D341Med (cell line): ENCODE data around the gene NAALADL2.
A peak's percentile ranks its signal among the peaks of the same experiment; 100 is the strongest.

ENCODE experiments used
- DNase-seq: peaks from one replicate; pipeline ENCODE4 v3.0.0; 2012; ENCODE audit warnings: low spot score

The NAALADL2 gene

GRCh38 chr3:174973465-174973864 is 114.3 kb downstream of the NAALADL2 start:
- no peak for DNase-seq

- DNase-seq = no peak
Observed at GRCh38 chr3:174986685-174987084, 127.6 kb downstream of the NAALADL2 start.

GRCh38 chr3:175001091-175001490 is 142.0 kb downstream of the NAALADL2 start:
- no peak for DNase-seq

GRCh38 chr3:175002732-175003143 is 143.6 kb downstream of the NAALADL2 start:
- DNase-seq = no peak

GRCh38 chr3:175003590-175003989 is 144.5 kb downstream of the NAALADL2 start:
- DNase-seq = no peak

- no peak for DNase-seq
Observed at GRCh38 chr3:175005193-175005592, 146.1 kb downstream of the NAALADL2 start.

GRCh38 chr3:175005881-175006280 is 146.7 kb downstream of the NAALADL2 start:
- no peak for DNase-seq

GRCh38 chr3:175007306-175007705 is 148.2 kb downstream of the NAALADL2 start:
- no peak for DNase-seq

- DNase-seq = no peak
Observed at GRCh38 chr3:175009295-175009694, 150.2 kb downstream of the NAALADL2 start.

- no peak for DNase-seq
Observed at GRCh38 chr3:175015056-175015635, 156.0 kb downstream of the NAALADL2 start.

GRCh38 chr3:175018946-175019727 is 160.0 kb downstream of the NAALADL2 start:
- no peak for DNase-seq

- DNase-seq = no peak
Observed at GRCh38 chr3:175020101-175020500, 161.0 kb downstream of the NAALADL2 start.

- no peak for DNase-seq
Observed at GRCh38 chr3:175029828-175030227, 170.7 kb downstream of the NAALADL2 start.

- no peak for DNase-seq
Observed at GRCh38 chr3:175039875-175040274, 180.7 kb downstream of the NAALADL2 start.

- DNase-seq = no peak
Observed at GRCh38 chr3:175041369-175041768, 182.2 kb downstream of the NAALADL2 start.

- no peak for DNase-seq
Observed at GRCh38 chr3:175046601-175047000, 187.5 kb downstream of the NAALADL2 start.

GRCh38 chr3:175047786-175048185 is 188.7 kb downstream of the NAALADL2 start:
- DNase-seq = no peak

GRCh38 chr3:175057401-175057800 is 198.3 kb downstream of the NAALADL2 start:
- peak; percentile 49 for DNase-seq

GRCh38 chr3:175059788-175060187 is 200.7 kb downstream of the NAALADL2 start:
- no peak for DNase-seq

GRCh38 chr3:175065497-175065896 is 206.4 kb downstream of the NAALADL2 start:
- DNase-seq = no peak

- DNase-seq = no peak
Observed at GRCh38 chr3:175066617-175067415, 207.7 kb downstream of the NAALADL2 start.

- DNase-seq = no peak
Observed at GRCh38 chr3:175068587-175068986, 209.5 kb downstream of the NAALADL2 start.

- no peak for DNase-seq
Observed at GRCh38 chr3:175070946-175071345, 211.8 kb downstream of the NAALADL2 start.
